HL-60 (cell line): ENCODE measurements around the gene KLRC4.
"Not testable (repeated sequence)": the region's sequence is repeated elsewhere in the genome, so short reads cannot be mapped to it uniquely, and the experiment has no call there.

Experiments used
- DNase-seq, 2 experiments: peaks; one replicate each; pipeline ENCODE4 v3.0.0-alpha.2; 2010 to 2020; ENCODE audit warnings: low read depth in 1 of 2, low spot score in 1 of 2
- H3K27ac ChIP-seq: fragments of 250-450 bp; sonication (Bioruptor Pico); replicated peaks from 2 replicates; pipeline ENCODE4 v1.5.1; 2020; ENCODE audit warnings: mild to moderate bottlenecking, moderate library complexity
- H3K27me3 ChIP-seq: fragments of 250-450 bp; sonication (Bioruptor Pico); 2 replicates; pipeline ENCODE4 v1.5.1; 2021; ENCODE audit warnings: mild to moderate bottlenecking, moderate library complexity; ENCODE audit not compliant: insufficient read depth, poor library complexity, severe bottlenecking
- H3K4me3 ChIP-seq: replicated peaks from 2 replicates; pipeline ENCODE4 v1.5.1; 2011; ENCODE audit warnings: mild to moderate bottlenecking, control low read depth, low read length; ENCODE audit not compliant: insufficient read depth
- GABPA ChIP-seq: IDR thresholded peaks from 2 replicates; pipeline ENCODE4 v1.6.1; 2012; ENCODE audit warnings: low read depth
- POLR2AphosphoS5 ChIP-seq: IDR thresholded peaks from 2 replicates; pipeline ENCODE4 v1.6.1; 2012; ENCODE audit warnings: low read depth
- SPI1 ChIP-seq: IDR thresholded peaks from 2 replicates; pipeline ENCODE4 v1.6.1; 2012; ENCODE audit warnings: low read depth, mild to moderate bottlenecking, borderline replicate concordance
- TF ChIP-seq, protein P1 (sequence below): IDR thresholded peaks from one replicate; pipeline ENCODE4 v1.5.1; 2011; ENCODE audit warnings: low read length, control low read depth, inconsistent platforms; ENCODE audit not compliant: insufficient read depth
- TF ChIP-seq, protein P2 (sequence below): IDR thresholded peaks from 2 replicates; pipeline ENCODE4 v1.6.1; 2012; ENCODE audit warnings: low read depth; ENCODE audit not compliant: insufficient replicate concordance

Gene KLRC4

DNA sequence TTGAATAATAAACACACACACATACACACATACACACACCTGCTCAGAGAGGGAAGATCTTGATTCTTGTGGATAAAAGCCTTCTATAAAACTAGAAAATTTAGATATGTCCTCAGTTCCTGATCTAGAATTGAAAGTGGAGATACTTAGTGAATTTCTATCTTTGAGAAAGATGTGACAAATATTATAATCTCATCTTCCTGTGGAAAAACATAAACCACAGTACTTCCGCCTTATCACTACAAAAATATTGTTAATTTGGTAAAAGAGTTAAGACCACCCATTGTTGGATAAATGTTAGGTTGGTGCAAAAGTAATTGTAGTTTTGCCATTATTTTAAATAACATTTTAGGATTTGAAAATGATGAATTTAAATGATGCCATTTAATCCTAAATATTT lies 19.7 kb downstream of the KLRC4 start, which contains the start of gene KLRK1:
Gene KLRK1, minus strand, starts transcription at position 138 of the 400 bp plus-strand sequence. CDS start 1,231 bp downstream, outside the sequence.
- Histone ChIP-seq H3K4me3 (no peak within 1 kb of the TSS), H3K27ac (no peak within 1 kb of the TSS), H3K27me3 (no peaks in the 10 kb centered on the region)
- TF ChIP-seq POLR2AphosphoS5: no peak
- TF ChIP-seq, protein P1, sequence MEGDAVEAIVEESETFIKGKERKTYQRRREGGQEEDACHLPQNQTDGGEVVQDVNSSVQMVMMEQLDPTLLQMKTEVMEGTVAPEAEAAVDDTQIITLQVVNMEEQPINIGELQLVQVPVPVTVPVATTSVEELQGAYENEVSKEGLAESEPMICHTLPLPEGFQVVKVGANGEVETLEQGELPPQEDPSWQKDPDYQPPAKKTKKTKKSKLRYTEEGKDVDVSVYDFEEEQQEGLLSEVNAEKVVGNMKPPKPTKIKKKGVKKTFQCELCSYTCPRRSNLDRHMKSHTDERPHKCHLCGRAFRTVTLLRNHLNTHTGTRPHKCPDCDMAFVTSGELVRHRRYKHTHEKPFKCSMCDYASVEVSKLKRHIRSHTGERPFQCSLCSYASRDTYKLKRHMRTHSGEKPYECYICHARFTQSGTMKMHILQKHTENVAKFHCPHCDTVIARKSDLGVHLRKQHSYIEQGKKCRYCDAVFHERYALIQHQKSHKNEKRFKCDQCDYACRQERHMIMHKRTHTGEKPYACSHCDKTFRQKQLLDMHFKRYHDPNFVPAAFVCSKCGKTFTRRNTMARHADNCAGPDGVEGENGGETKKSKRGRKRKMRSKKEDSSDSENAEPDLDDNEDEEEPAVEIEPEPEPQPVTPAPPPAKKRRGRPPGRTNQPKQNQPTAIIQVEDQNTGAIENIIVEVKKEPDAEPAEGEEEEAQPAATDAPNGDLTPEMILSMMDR: no peak
- TF ChIP-seq GABPA: no peak
- TF ChIP-seq, protein P2, sequence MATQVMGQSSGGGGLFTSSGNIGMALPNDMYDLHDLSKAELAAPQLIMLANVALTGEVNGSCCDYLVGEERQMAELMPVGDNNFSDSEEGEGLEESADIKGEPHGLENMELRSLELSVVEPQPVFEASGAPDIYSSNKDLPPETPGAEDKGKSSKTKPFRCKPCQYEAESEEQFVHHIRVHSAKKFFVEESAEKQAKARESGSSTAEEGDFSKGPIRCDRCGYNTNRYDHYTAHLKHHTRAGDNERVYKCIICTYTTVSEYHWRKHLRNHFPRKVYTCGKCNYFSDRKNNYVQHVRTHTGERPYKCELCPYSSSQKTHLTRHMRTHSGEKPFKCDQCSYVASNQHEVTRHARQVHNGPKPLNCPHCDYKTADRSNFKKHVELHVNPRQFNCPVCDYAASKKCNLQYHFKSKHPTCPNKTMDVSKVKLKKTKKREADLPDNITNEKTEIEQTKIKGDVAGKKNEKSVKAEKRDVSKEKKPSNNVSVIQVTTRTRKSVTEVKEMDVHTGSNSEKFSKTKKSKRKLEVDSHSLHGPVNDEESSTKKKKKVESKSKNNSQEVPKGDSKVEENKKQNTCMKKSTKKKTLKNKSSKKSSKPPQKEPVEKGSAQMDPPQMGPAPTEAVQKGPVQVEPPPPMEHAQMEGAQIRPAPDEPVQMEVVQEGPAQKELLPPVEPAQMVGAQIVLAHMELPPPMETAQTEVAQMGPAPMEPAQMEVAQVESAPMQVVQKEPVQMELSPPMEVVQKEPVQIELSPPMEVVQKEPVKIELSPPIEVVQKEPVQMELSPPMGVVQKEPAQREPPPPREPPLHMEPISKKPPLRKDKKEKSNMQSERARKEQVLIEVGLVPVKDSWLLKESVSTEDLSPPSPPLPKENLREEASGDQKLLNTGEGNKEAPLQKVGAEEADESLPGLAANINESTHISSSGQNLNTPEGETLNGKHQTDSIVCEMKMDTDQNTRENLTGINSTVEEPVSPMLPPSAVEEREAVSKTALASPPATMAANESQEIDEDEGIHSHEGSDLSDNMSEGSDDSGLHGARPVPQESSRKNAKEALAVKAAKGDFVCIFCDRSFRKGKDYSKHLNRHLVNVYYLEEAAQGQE: no peak
- DNase-seq: no peak

DNA sequence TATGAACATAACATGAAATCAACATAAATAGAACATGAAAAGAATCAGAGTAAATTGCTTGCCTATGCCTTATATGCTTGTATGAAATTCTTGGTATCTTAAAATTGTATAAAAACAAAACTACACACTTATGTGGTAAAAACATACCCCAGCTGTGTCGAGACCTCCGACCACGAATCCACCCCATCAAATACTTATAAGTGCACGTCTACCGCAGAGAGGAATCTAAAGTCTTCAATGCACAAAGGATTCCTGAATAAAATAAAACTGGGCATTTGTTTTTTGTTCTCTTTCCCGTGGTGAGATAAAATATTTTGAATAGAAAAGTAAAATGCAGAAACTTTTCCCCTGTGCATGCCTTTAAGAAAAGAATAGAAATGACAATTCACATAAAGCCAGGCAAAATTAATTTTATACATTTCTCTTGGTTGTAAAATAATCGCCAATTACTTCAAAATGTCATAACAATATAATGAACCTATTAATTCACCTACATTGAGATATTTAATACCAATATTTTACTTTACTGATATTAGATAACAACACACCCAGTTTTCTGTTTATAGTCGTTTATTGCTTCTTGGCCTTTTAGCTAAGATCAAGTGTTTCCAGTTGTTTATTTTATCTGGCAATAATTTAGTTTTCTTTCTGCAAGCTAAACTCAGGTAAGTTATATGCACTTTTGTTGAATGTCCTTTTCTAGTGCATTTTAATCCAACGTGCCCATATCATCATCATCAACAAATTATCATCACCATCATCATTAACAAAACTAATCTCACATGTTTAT lies 20.7 kb downstream of the KLRC4 start:
- Histone ChIP-seq H3K27ac (no peak overlapping the region), H3K4me3 (no peak overlapping the region), H3K27me3 (no peaks in the 10 kb centered on the region)
- no peak for DNase-seq
- TF ChIP-seq, protein P1: no peak
- TF ChIP-seq GABPA: no peak
- TF ChIP-seq, protein P2: no peak
- TF ChIP-seq POLR2AphosphoS5: no peak
- TF ChIP-seq SPI1: no peak

DNA sequence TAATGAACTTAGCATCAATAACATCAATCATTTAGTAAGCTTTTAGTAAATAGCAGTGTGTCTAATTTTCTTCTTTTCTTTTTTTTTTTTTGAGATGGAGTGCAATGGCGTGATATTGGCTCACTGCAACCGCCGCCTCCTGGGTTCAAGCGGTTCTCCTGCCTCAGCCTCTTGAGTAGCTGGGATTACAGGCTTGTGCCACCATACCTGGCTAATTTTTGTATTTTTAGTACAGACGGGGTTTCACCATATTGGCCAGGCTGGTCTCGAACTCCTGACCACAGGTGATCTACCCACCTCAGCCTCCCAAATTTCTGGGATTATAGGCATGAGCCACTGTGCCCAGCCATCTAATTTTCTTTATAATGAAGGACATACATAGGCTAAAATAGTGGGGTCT lies 22.1 kb downstream of the KLRC4 start:
- DNase-seq, H3K27me3 ChIP-seq, H3K4me3 ChIP-seq, H3K27ac ChIP-seq: not testable (repeated sequence)

DNA sequence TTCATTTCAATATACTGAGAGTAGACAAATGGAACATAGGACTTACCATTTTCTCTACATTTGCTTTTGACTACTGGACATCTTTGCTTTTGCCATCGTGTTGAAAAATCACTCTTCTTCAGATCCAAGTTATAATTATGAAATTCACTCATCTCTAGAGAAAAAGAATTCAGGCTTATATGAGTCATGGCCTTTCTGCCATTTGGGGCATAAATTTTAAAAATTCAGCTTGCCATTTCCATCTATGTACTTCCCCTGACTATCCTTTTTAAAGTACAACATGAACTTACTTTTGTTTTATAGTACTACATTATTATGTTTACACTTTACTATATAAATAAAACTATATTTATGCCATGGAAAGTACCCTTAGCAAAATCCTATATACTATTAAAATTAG lies 22.7 kb downstream of the KLRC4 start:
- H3K27me3 ChIP-seq: no peaks in the 10 kb centered on the region
- TF ChIP-seq POLR2AphosphoS5 (no peak), SPI1 (no peak), GABPA (no peak)
- TF ChIP-seq, protein P2: no peak
- TF ChIP-seq, protein P1: no peak
- no peak for DNase-seq
- H3K27ac ChIP-seq: no peak overlapping the region
- no peak overlapping the region for H3K4me3 ChIP-seq
